DOHH2 (cell line): ENCODE data around the gene BLOC1S2.

Source experiments
- H3F3A ChIP-seq: fragments of 200-600 bp; sonication (generic), shearing (Covaris generic); 2 replicates; pipeline ENCODE4 v1.6.0; 2016; ENCODE audit warnings: antibody characterized with exemption, mild to moderate bottlenecking; ENCODE audit not compliant: control insufficient read depth, insufficient read depth
- H3K27ac ChIP-seq: fragments of 200-600 bp; sonication (generic); 2 replicates; pipeline ENCODE4 v1.5.1; 2014; ENCODE audit warnings: low read depth, mild to moderate bottlenecking, low read length, moderate library complexity
- H3K27me3 ChIP-seq: fragments of 200-600 bp; sonication (generic); 2 replicates; pipeline ENCODE4 v1.6.1; 2014; ENCODE audit warnings: mild to moderate bottlenecking, low read length, mixed read lengths; ENCODE audit not compliant: control insufficient read depth
- H3K36me3 ChIP-seq: fragments of 200-600 bp; sonication (generic); 2 replicates; pipeline ENCODE4 v1.6.1; 2014; ENCODE audit warnings: mild to moderate bottlenecking, low read length, moderate library complexity, mixed read lengths; ENCODE audit not compliant: control insufficient read depth
- H3K4me1 ChIP-seq: fragments of 200-600 bp; sonication (generic); 2 replicates; pipeline ENCODE4 v1.6.1; 2014; ENCODE audit warnings: mild to moderate bottlenecking, low read length, mixed read lengths; ENCODE audit not compliant: control insufficient read depth
- H3K4me2 ChIP-seq: fragments of 200-600 bp; sonication (generic); 2 replicates; pipeline ENCODE4 v1.6.0; 2014; ENCODE audit warnings: mild to moderate bottlenecking, low read length, moderate library complexity
- H3K4me3 ChIP-seq: fragments of 200-600 bp; sonication (generic); 2 replicates; pipeline ENCODE4 v1.5.1; 2014; ENCODE audit warnings: mild to moderate bottlenecking, low read length, mixed read lengths
- H3K79me2 ChIP-seq: fragments of 200-600 bp; sonication (generic); 2 replicates; pipeline ENCODE4 v1.6.1; 2014; ENCODE audit warnings: mild to moderate bottlenecking, low read length, mixed read lengths; ENCODE audit not compliant: control insufficient read depth
- H3K9me2 ChIP-seq: fragments of 200-600 bp; sonication (generic); replicated peaks from 2 replicates; pipeline ENCODE4 v1.6.1; 2014; ENCODE audit warnings: mild to moderate bottlenecking, low read length, mixed read lengths; ENCODE audit not compliant: control insufficient read depth
- H3K9me3 ChIP-seq: fragments of 200-600 bp; sonication (generic); 2 replicates; pipeline ENCODE4 v1.6.1; 2014; ENCODE audit warnings: antibody characterized with exemption, low read length, mixed read lengths; ENCODE audit not compliant: control insufficient read depth, insufficient read depth
- H4K20me1 ChIP-seq: fragments of 200-600 bp; sonication (generic); 2 replicates; pipeline ENCODE4 v1.6.0; 2014; ENCODE audit warnings: low read depth, mild to moderate bottlenecking, antibody characterized with exemption, low read length, moderate library complexity; ENCODE audit not compliant: control insufficient read depth, insufficient read depth
- EZH2phosphoT487 ChIP-seq: fragments of 200-600 bp; sonication (generic); IDR thresholded peaks from 2 replicates; pipeline ENCODE4 v1.6.1; 2017; ENCODE audit warnings: borderline replicate concordance, mild to moderate bottlenecking, antibody characterized with exemption, low read length, moderate library complexity, mixed read lengths
- TF ChIP-seq, protein P1 (sequence below): fragments of 200-600 bp; sonication (generic); IDR thresholded peaks from one replicate; pipeline ENCODE4 v1.5.1; 2014; ENCODE audit warnings: antibody characterized with exemption, mild to moderate bottlenecking, low read depth, low read length; ENCODE audit not compliant: poor library complexity, severe bottlenecking

The BLOC1S2 gene

DNA sequence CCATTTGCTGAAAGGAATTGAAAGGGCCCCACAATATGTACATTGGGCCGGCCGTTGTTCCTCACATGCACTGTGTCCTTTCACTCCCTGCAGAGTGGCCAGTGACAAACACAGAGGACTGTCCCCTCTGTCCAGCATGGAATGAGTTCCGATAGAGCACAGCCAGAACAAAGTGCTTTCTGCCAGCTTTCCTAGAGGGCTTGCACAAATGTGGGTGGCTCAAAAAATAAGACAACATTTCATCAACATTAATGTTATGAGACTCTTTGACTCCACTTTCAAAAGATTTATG is 41.2 kb upstream of the BLOC1S2 start:
- Histone ChIP-seq H3K4me2 (no peak overlapping the region; the same call in 1 of the 2 replicates), H3K27ac (no peak overlapping the region)
- TF ChIP-seq, protein P1, sequence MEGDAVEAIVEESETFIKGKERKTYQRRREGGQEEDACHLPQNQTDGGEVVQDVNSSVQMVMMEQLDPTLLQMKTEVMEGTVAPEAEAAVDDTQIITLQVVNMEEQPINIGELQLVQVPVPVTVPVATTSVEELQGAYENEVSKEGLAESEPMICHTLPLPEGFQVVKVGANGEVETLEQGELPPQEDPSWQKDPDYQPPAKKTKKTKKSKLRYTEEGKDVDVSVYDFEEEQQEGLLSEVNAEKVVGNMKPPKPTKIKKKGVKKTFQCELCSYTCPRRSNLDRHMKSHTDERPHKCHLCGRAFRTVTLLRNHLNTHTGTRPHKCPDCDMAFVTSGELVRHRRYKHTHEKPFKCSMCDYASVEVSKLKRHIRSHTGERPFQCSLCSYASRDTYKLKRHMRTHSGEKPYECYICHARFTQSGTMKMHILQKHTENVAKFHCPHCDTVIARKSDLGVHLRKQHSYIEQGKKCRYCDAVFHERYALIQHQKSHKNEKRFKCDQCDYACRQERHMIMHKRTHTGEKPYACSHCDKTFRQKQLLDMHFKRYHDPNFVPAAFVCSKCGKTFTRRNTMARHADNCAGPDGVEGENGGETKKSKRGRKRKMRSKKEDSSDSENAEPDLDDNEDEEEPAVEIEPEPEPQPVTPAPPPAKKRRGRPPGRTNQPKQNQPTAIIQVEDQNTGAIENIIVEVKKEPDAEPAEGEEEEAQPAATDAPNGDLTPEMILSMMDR: no peak
- no peak for TF ChIP-seq EZH2phosphoT487

DNA sequence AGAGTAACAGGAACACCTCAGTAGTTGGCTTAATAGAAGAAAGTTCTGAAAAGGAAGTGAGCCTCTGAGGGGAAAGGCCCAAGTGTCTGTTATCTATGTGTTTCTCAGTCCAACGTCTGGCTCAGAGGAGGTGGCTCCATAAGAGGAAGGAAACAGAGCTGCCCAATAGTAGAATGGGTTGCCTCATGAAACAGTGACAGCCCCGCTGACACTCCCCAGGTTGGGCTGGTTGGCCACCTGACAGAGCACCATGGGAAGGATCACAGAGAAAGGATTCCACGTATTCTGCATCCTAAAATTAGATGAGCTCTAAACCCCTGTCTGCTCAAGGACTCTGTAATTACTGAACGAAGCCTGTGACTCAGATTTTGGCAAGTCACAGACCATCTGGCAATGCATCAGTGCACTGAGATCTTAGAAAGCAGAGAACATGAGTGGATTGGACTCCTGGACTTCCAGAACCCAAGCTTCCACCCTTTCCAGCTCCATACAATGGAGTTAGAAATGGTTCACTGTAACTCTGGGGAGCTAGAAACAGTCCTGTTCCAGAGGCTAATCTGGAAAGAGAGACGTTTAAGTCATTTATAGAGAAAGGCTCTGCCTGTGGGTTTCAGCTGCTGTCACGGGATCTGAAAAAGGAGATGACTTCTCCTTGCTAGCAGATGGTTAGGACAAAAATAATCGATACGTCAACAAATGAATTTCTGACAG is 40.7 kb upstream of the BLOC1S2 start:
- H3K4me3 ChIP-seq: 0 out of 2 replicates have a peak overlapping the region, but pooled peaks have one; percentile 8
- H3K9me2 ChIP-seq: no peaks in the 10 kb centered on the region
- H3K27me3 ChIP-seq: peaks cover 12% of the 10 kb centered on the region
- TF ChIP-seq EZH2phosphoT487: no peak
- TF ChIP-seq, protein P1: no peak
- peak overlapping the region; percentile 40 for H3K4me2 ChIP-seq
- H3K9me3 ChIP-seq: no peaks in the 10 kb centered on the region
- no peaks in the 10 kb centered on the region for H3K36me3 ChIP-seq
- H3K79me2 ChIP-seq: no peaks in the 10 kb centered on the region
- H3K27ac ChIP-seq: 0 out of 2 replicates have a peak overlapping the region, but pooled peaks have one; percentile 19
- H3F3A ChIP-seq: no peaks in the 10 kb centered on the region
- H3K4me1 ChIP-seq: peaks cover 16% of the 10 kb centered on the region
- H4K20me1 ChIP-seq: no peaks in the 10 kb centered on the region

More for the DNA sequence above, 41.2 kb upstream of the BLOC1S2 start:
- H3K36me3 ChIP-seq: no peaks in the 10 kb centered on the region
- H3K9me2 ChIP-seq: no peaks in the 10 kb centered on the region
- no peaks in the 10 kb centered on the region for H4K20me1 ChIP-seq
- no peak overlapping the region for H3K4me3 ChIP-seq
- H3K27me3 ChIP-seq: peaks cover 14% of the 10 kb centered on the region
- H3F3A ChIP-seq: no peaks in the 10 kb centered on the region
- H3K4me1 ChIP-seq: peaks cover 16% of the 10 kb centered on the region
- H3K9me3 ChIP-seq: no peaks in the 10 kb centered on the region
- H3K79me2 ChIP-seq: no peaks in the 10 kb centered on the region

DNA sequence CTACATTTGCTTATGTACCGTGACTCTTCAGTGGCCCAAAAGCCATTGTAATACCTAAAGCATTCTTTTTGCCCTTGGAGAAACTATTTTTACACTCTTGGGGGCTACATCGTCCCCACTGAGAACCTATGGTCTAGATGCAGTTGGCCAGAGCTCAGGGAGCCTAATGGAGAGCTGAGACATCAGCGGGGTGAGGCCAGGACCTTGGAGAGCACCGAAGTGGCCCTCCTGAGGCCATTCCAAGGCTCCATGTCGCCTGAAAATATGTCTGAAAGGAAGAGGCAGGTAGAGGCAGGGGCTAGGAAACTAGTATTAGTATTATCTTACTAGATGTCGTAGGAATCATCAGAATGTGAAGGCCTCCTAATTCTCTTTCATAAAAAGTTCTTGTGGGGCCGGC is 38.7 kb upstream of the BLOC1S2 start:
- Histone ChIP-seq H3K4me2 (no peak overlapping the region), H3K4me1 (peaks cover 16% of the 10 kb centered on the region)
- TF ChIP-seq, protein P1: no peak
- no peak for TF ChIP-seq EZH2phosphoT487

More for the DNA sequence above, 38.7 kb upstream of the BLOC1S2 start:
- Histone ChIP-seq H3K36me3 (no peaks in the 10 kb centered on the region), H3K79me2 (no peaks in the 10 kb centered on the region), H3K9me2 (no peaks in the 10 kb centered on the region), H3K27me3 (peaks cover 13% of the 10 kb centered on the region), H3K4me3 (no peak overlapping the region), H4K20me1 (no peaks in the 10 kb centered on the region), H3K27ac (no peak overlapping the region), H3K9me3 (no peaks in the 10 kb centered on the region), H3F3A (no peaks in the 10 kb centered on the region)
